Effector memory CD8-positive, alpha-beta T cell (primary cell): ENCODE data around the gene PAPSS2.
"Not testable (repeated sequence)": the region's sequence is repeated elsewhere in the genome, so short reads cannot be mapped to it uniquely, and the experiment has no call there.

Experiments
- ATAC-seq: fragments of 150-1000 bp; cut with Tn5 transposase; replicated peaks from 2 replicates; pipeline ENCODE4 v1.10.0; 2021; ENCODE audit warnings: mild to moderate bottlenecking, moderate library complexity
- DNase-seq, 3 experiments: peaks; one replicate each; pipeline ENCODE4 v3.0.0; 2021
- H3K27ac Mint-ChIP-seq, 2 donors: one replicate each; pipeline ENCODE4 v1.8.0; 2022; ENCODE audit warnings: mild to moderate bottlenecking in 2 of 2, mixed read lengths in 2 of 2, moderate library complexity in 2 of 2
- H3K27me3 Mint-ChIP-seq, 2 donors: one replicate each; pipeline ENCODE4 v1.8.0; 2022; ENCODE audit warnings: mixed read lengths in 2 of 2
- H3K36me3 Mint-ChIP-seq: one replicate; pipeline ENCODE4 v1.8.0; 2022; ENCODE audit warnings: mild to moderate bottlenecking, moderate library complexity, mixed read lengths; ENCODE audit not compliant: insufficient read depth
- H3K4me1 Mint-ChIP-seq, 2 donors: one replicate each; pipeline ENCODE4 v1.8.0; 2022; ENCODE audit warnings: low read depth in 2 of 2, mixed read lengths in 2 of 2
- H3K4me3 Mint-ChIP-seq, 2 donors: one replicate each; pipeline ENCODE4 v1.8.0; 2022; ENCODE audit warnings: mild to moderate bottlenecking in 2 of 2, mixed read lengths in 2 of 2, moderate library complexity in 2 of 2
- H3K9me3 Mint-ChIP-seq, 2 donors: one replicate each; pipeline ENCODE4 v1.8.0; 2022; ENCODE audit warnings: mixed read lengths in 2 of 2

The PAPSS2 gene

GRCh38 chr10:87630171-87630570, 29.5 kb upstream of the PAPSS2 start:
- Mint-ChIP-seq H3K4me1 (no peaks in the 10 kb centered on the region), H3K4me3 (no peak overlapping the region), H3K27me3 (no peaks in the 10 kb centered on the region), H3K36me3 (no peaks in the 10 kb centered on the region), H3K27ac (no peak overlapping the region), H3K9me3 (no peaks in the 10 kb centered on the region)
- ATAC-seq: no peak
- no peak for DNase-seq

- peaks cover 8 to 11% of the 10 kb centered on the region in 2 donors for H3K4me1 Mint-ChIP-seq
- H3K36me3 Mint-ChIP-seq: no peaks in the 10 kb centered on the region
- no peak overlapping the region for H3K27ac Mint-ChIP-seq
- ATAC-seq (no peak), DNase-seq (no peak)
- no peak overlapping the region for H3K4me3 Mint-ChIP-seq
- H3K9me3 Mint-ChIP-seq: no peaks in the 10 kb centered on the region
- H3K27me3 Mint-ChIP-seq: no peaks in the 10 kb centered on the region
Observed at GRCh38 chr10:87632454-87632853, 27.2 kb upstream of the PAPSS2 start.

DNA sequence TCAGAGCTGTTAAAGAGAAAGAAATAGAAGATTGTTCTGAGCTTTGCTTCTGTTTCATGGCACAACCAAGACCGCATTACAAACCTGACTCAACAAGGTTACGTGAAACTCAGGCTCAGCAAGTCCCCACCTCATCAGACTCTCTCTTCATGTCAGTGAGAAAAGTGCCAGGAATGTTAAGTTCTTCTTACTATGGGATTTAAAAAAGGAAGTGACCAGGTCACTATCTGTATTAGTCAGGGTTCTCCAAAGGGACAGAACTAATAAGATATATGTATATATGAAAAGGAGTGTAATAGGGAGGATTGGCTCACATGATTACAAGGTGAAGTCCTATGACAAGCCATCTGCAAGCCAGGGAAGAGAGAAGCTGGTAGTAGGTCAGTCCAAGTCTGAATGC, 25.4 kb upstream of the PAPSS2 start:
- no peak for ATAC-seq
- H3K4me3 Mint-ChIP-seq: no peak overlapping the region
- H3K4me1 Mint-ChIP-seq: peaks cover 8 to 11% of the 10 kb centered on the region in 2 donors
- no peak overlapping the region for H3K27ac Mint-ChIP-seq
- no peaks in the 10 kb centered on the region for H3K27me3 Mint-ChIP-seq
- no peak for DNase-seq
- no peaks in the 10 kb centered on the region for H3K36me3 Mint-ChIP-seq
- H3K9me3 Mint-ChIP-seq: no peaks in the 10 kb centered on the region

DNA sequence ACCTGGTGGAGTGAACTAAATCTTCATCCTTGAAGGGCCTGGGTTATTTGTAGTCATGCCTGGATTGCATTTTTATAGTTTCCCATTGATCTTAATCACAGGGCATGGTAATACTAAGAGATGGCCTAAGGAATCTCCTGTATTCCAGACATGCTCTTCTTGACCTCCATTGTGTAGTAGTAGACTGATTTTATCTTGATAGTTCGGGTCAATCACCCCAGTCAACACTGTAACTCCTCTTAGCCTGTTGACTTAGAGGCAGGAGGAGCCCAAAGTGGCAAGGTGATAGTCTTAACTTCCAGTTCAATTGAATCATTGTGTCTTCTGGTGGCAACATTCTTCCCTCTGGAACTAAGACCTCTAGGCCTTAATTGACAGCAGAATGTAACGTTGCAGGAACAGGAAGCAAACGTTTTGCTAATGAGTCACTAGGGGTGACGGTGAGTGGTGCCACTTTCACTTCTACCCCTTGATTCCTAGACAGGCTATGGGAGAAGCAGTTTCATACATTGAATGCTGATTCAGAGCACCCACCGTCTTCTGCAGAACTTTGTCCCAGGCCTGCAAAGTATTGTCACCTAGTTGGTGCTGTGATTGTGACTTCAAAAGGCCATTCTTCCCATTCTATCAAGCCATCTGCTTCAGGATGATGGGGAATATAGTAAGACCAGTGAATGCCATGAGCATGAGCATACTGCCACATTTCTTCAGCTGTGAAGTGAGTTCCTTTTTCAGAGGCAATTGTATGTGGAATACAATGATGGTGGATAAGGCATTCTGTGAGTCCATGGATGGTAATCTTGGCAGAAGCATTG, 24.0 kb upstream of the PAPSS2 start:
- Mint-ChIP-seq H3K4me3 (no peak overlapping the region), H3K27me3 (no peaks in the 10 kb centered on the region), H3K9me3 (no peaks in the 10 kb centered on the region), H3K27ac (no peak overlapping the region), H3K4me1 (peaks cover 8 to 11% of the 10 kb centered on the region in 2 donors), H3K36me3 (no peaks in the 10 kb centered on the region)
- ATAC-seq (peak; percentile 42), DNase-seq (no peak)

GRCh38 chr10:87636313-87636915, 23.3 kb upstream of the PAPSS2 start:
- ATAC-seq (no peak), DNase-seq (no peak)
- Mint-ChIP-seq H3K36me3 (no peaks in the 10 kb centered on the region), H3K4me1 (peaks cover 8 to 11% of the 10 kb centered on the region in 2 donors), H3K27ac (no peak overlapping the region), H3K4me3 (no peak overlapping the region), H3K27me3 (no peaks in the 10 kb centered on the region), H3K9me3 (no peaks in the 10 kb centered on the region)

DNA sequence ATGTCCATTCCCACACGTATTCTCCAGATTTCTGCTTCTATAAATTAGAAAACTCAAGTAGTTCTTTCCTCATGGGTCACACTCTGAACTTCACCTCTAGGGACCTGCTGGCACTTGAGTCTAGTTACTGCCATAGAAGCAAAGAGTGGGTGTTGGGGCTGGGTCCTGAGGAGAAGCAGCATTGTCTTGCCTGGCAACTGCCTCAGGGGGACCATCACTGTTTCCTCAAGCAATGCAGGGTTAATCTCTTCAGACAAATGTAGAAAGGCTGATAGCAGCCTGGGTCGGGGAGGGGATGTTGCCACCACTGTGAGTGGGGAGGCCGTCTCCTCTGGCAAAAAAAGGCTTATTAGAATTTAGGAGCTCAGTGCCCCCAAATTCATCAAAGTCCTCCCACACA, 20.2 kb upstream of the PAPSS2 start:
- no peaks in the 10 kb centered on the region for H3K36me3 Mint-ChIP-seq
- no peak overlapping the region for H3K27ac Mint-ChIP-seq
- ATAC-seq (no peak), DNase-seq (no peak)
- no peaks in the 10 kb centered on the region for H3K27me3 Mint-ChIP-seq
- no peaks in the 10 kb centered on the region for H3K9me3 Mint-ChIP-seq
- H3K4me1 Mint-ChIP-seq: peaks cover 8 to 11% of the 10 kb centered on the region in 2 donors
- no peak overlapping the region for H3K4me3 Mint-ChIP-seq

GRCh38 chr10:87640043-87640442, 19.6 kb upstream of the PAPSS2 start:
- H3K36me3 Mint-ChIP-seq: no peaks in the 10 kb centered on the region
- H3K4me1 Mint-ChIP-seq: peaks cover 8 to 11% of the 10 kb centered on the region in 2 donors
- no peak overlapping the region for H3K4me3 Mint-ChIP-seq
- H3K9me3 Mint-ChIP-seq: no peaks in the 10 kb centered on the region
- DNase-seq: no peak
- no peak overlapping the region for H3K27ac Mint-ChIP-seq
- no peak for ATAC-seq
- no peaks in the 10 kb centered on the region for H3K27me3 Mint-ChIP-seq

- Mint-ChIP-seq H3K9me3 (no peaks in the 10 kb centered on the region), H3K4me1 (no peaks in the 10 kb centered on the region), H3K36me3 (no peaks in the 10 kb centered on the region), H3K4me3 (no peak overlapping the region), H3K27ac (no peak overlapping the region), H3K27me3 (no peaks in the 10 kb centered on the region)
- DNase-seq (no peak), ATAC-seq (no peak)
Observed at GRCh38 chr10:87642486-87642885, 17.2 kb upstream of the PAPSS2 start.

DNA sequence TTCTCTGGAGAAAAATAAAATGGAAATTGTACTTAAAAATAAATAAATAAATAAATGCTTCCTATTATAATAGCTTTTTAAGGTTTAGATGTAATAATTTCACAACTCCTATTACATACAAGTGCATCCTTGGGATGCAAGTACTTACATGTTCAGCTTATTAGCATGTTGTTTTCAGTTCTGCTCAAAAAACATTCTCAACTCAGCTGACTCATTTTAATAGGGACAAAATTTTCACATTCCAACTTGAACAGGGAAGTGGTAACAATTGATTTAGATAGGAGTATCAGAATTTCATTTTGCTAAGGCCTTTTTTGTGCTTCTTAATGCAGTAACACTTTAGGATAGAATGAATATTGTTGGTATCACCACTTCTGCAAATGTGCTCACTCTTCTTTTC, 16.7 kb upstream of the PAPSS2 start:
- H3K9me3 Mint-ChIP-seq: no peaks in the 10 kb centered on the region
- H3K36me3 Mint-ChIP-seq: no peaks in the 10 kb centered on the region
- no peak overlapping the region for H3K4me3 Mint-ChIP-seq
- H3K4me1 Mint-ChIP-seq: no peaks in the 10 kb centered on the region
- H3K27me3 Mint-ChIP-seq: no peaks in the 10 kb centered on the region
- DNase-seq (no peak), ATAC-seq (no peak)
- no peak overlapping the region for H3K27ac Mint-ChIP-seq

- DNase-seq: no peak
- Mint-ChIP-seq H3K9me3 (no peaks in the 10 kb centered on the region), H3K36me3 (no peaks in the 10 kb centered on the region), H3K27me3 (peaks cover 0 to 8% of the 10 kb centered on the region in 2 donors), H3K4me3 (no peak overlapping the region), H3K27ac (no peak overlapping the region), H3K4me1 (no peaks in the 10 kb centered on the region)
- no peak for ATAC-seq
Observed at GRCh38 chr10:87643920-87644319, 15.8 kb upstream of the PAPSS2 start.

- H3K4me1 Mint-ChIP-seq, H3K27me3 Mint-ChIP-seq, H3K4me3 Mint-ChIP-seq, H3K36me3 Mint-ChIP-seq, DNase-seq, H3K9me3 Mint-ChIP-seq, ATAC-seq, H3K27ac Mint-ChIP-seq: not testable (repeated sequence)
Observed at GRCh38 chr10:87644500-87644899, 15.2 kb upstream of the PAPSS2 start.

- no peak for ATAC-seq
- Mint-ChIP-seq H3K27me3 (peaks cover 2 to 15% of the 10 kb centered on the region in 2 donors), H3K4me3 (no peak overlapping the region), H3K36me3 (no peaks in the 10 kb centered on the region), H3K4me1 (no peaks in the 10 kb centered on the region), H3K9me3 (no peaks in the 10 kb centered on the region), H3K27ac (no peak overlapping the region)
- DNase-seq: no peak
Observed at GRCh38 chr10:87646192-87646909, 13.3 kb upstream of the PAPSS2 start.

DNA sequence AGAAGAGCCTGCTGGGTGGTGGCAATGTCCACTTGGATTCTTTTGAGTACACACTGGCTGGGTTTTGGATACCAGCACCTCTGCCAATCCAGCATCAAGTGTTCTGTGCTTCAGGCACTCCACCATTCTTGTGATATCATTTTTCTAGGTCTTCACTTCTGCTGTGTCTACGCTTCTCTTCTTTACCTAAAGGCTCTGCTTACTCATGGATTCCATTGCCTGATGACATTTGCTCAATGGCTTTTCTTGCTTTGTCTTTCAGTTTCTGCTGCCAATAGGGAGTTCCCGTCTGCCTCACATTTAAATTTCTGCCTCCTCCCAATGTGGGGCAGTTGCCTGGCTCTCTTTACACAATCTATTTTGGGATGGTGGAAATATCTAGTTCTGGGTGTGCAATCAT, 12.7 kb upstream of the PAPSS2 start:
- Mint-ChIP-seq H3K4me3 (no peak overlapping the region), H3K27me3 (peaks cover 7 to 21% of the 10 kb centered on the region in 2 donors), H3K9me3 (no peaks in the 10 kb centered on the region), H3K36me3 (no peaks in the 10 kb centered on the region), H3K4me1 (no peaks in the 10 kb centered on the region), H3K27ac (no peak overlapping the region)
- ATAC-seq (no peak), DNase-seq (no peak)
